H1 (cell line): ENCODE data around the gene KCNE4. TPM values are rescaled to one million over a fixed set of nuclear protein-coding genes. Genes with fewer than 3 reads are reported as not detected.
"Not testable (repeated sequence)": the region's sequence is repeated elsewhere in the genome, so short reads cannot be mapped to it uniquely, and the experiment has no call there.

ENCODE experiments used
- CTCF ChIA-PET: fragments of 300-600 bp; sonication (Branson Sonifier 250); formaldehyde crosslinking; loops from one replicate; lab custom pipeline; 2021; ENCODE audit not compliant: partially characterized antibody; lab: Charles Lee
- POLR2A ChIA-PET: fragments of 300-600 bp; sonication (Branson Sonifier 250); formaldehyde crosslinking; loops from one replicate; lab custom pipeline; 2021; ENCODE audit warnings: inconsistent platforms; ENCODE audit not compliant: partially characterized antibody; lab: Charles Lee
- DNase-seq, 2 experiments: peaks; one replicate each; pipeline versions ENCODE4 v3.0.0 to v3.0.0-alpha.2; 2010 to 2022; ENCODE audit warnings: low spot score in 2 of 2, low read depth in 1 of 2, mixed read lengths in 1 of 2
- FAIRE-seq: peaks from 2 replicates; lab custom pipeline; 2011; peaks lifted over from hg19 to GRCh38; lab: Jason Lieb, UNC
- H2AFZ ChIP-seq: 2 replicates; pipeline ENCODE4 v1.8.1; 2012; ENCODE audit warnings: low read length, inconsistent platforms
- H2AK5ac ChIP-seq: 2 replicates; pipeline ENCODE4 v1.6.1; 2013; ENCODE audit warnings: low read depth, low read length
- H2BK120ac ChIP-seq: replicated peaks from 2 replicates; pipeline ENCODE3; 2013; ENCODE audit warnings: low read depth, low read length, inconsistent platforms
- H2BK12ac ChIP-seq: 2 replicates; pipeline ENCODE4 v1.6.1; 2013; ENCODE audit warnings: low read depth, low read length
- H2BK15ac ChIP-seq: 2 replicates; pipeline ENCODE4 v1.6.1; 2013; ENCODE audit warnings: low read length
- H2BK20ac ChIP-seq: 2 replicates; pipeline ENCODE4 v1.6.1; 2013; ENCODE audit warnings: low read length
- H2BK5ac ChIP-seq: 2 replicates; pipeline ENCODE4 v1.6.1; 2013; ENCODE audit warnings: low read depth, low read length
- H3K14ac ChIP-seq: 2 replicates; pipeline ENCODE4 v1.6.1; 2013; ENCODE audit warnings: inconsistent platforms; ENCODE audit not compliant: insufficient read length
- H3K18ac ChIP-seq: 2 replicates; pipeline ENCODE4 v1.6.1; 2013; ENCODE audit warnings: low read length; ENCODE audit errors: extremely low read depth
- H3K23ac ChIP-seq: 2 replicates; pipeline ENCODE4 v1.6.1; 2013; ENCODE audit warnings: inconsistent platforms; ENCODE audit not compliant: insufficient read length
- H3K23me2 ChIP-seq: 2 replicates; pipeline ENCODE4 v1.6.1; 2013; ENCODE audit warnings: low read depth, low read length
- H3K27ac ChIP-seq: 2 replicates; pipeline ENCODE4 v1.6.1; 2011; ENCODE audit warnings: low read depth, low read length, inconsistent platforms
- H3K27me3 ChIP-seq, 4 experiments: replicated peaks in 1 of 4; 1 replicate in 1 of 4; 2 replicates in 3 of 4; pipeline versions ENCODE4 v1.6.1 to v1.8.1; 2011 to 2013; ENCODE audit warnings: low read length in 3 of 4, mild to moderate bottlenecking in 3 of 4, inconsistent platforms in 2 of 4, mixed read lengths in 2 of 4, moderate library complexity in 1 of 4; ENCODE audit not compliant: control insufficient read depth in 3 of 4, insufficient read depth in 3 of 4; ENCODE audit errors: extremely low read depth in 1 of 4
- H3K36me3 ChIP-seq, 4 experiments: 2 replicates each; pipeline versions ENCODE4 v1.6.1 to v1.8.1; 2011 to 2013; ENCODE audit warnings: mild to moderate bottlenecking in 4 of 4, low read length in 3 of 4, moderate library complexity in 2 of 4, control low read depth in 1 of 4, inconsistent platforms in 1 of 4; ENCODE audit not compliant: insufficient read depth in 4 of 4, control insufficient read depth in 2 of 4
- H3K4ac ChIP-seq: replicated peaks from 2 replicates; pipeline ENCODE3; 2013; ENCODE audit warnings: low read length, low read depth, mixed read lengths, inconsistent platforms; ENCODE audit not compliant: insufficient read length
- H3K4me1 ChIP-seq, 4 experiments: replicated peaks in 1 of 4; 1 replicate in 1 of 4; 2 replicates in 3 of 4; pipeline versions ENCODE4 v1.6.1 to v1.8.1; 2011 to 2013; ENCODE audit warnings: low read length in 3 of 4, inconsistent platforms in 2 of 4, mixed read lengths in 1 of 4; ENCODE audit not compliant: insufficient read depth in 4 of 4, control insufficient read depth in 3 of 4
- H3K4me2 ChIP-seq, 2 experiments: 2 replicates each; pipeline versions ENCODE4 v1.6.1 to v1.8.1; 2011 to 2013; ENCODE audit warnings: low read depth in 2 of 2, low read length in 2 of 2, control low read depth in 1 of 2, inconsistent platforms in 1 of 2, mild to moderate bottlenecking in 1 of 2; ENCODE audit not compliant: insufficient read depth in 1 of 2
- H3K4me3 ChIP-seq, 4 experiments: fragments of 200-600, 300-600 bp in 1 of 4; sonication (generic), shearing (Covaris generic), sonication (Bioruptor Twin) in 1 of 4; 2 replicates each; pipeline versions ENCODE4 v1.5.1 to v1.8.1; 2011 to 2016; ENCODE audit warnings: low read length in 4 of 4, low read depth in 3 of 4, control low read depth in 2 of 4, inconsistent platforms in 2 of 4, mild to moderate bottlenecking in 2 of 4, mixed read lengths in 1 of 4, moderate library complexity in 1 of 4; ENCODE audit not compliant: insufficient read depth in 2 of 4; ENCODE audit errors: extremely low read depth in 1 of 4
- H3K56ac ChIP-seq: replicated peaks from 2 replicates; pipeline ENCODE3; 2013; ENCODE audit warnings: low read depth, mild to moderate bottlenecking, mixed read lengths, low read length, inconsistent platforms; ENCODE audit not compliant: insufficient read length
- H3K79me1 ChIP-seq: 2 replicates; pipeline ENCODE4 v1.6.1; 2013; ENCODE audit warnings: low read depth, low read length, control low read depth
- H3K79me2 ChIP-seq, 2 experiments: 2 replicates each; pipeline versions ENCODE4 v1.6.1 to v1.8.1; 2012 to 2013; ENCODE audit warnings: low read length in 2 of 2, mild to moderate bottlenecking in 2 of 2, inconsistent platforms in 1 of 2; ENCODE audit not compliant: insufficient read depth in 2 of 2, control insufficient read depth in 1 of 2
- H3K9ac ChIP-seq, 4 experiments: replicated peaks in 1 of 4; 1 replicate in 1 of 4; 2 replicates in 3 of 4; pipeline versions ENCODE4 v1.6.1 to v1.8.1; 2011 to 2013; ENCODE audit warnings: low read depth in 3 of 4, low read length in 3 of 4, control low read depth in 2 of 4, mild to moderate bottlenecking in 2 of 4, moderate library complexity in 2 of 4, inconsistent platforms in 1 of 4; ENCODE audit errors: extremely low read depth in 1 of 4
- H3K9me3 ChIP-seq, 2 experiments: 2 replicates each; pipeline versions ENCODE4 v1.6.1 to v1.8.1; 2012 to 2013; ENCODE audit warnings: mild to moderate bottlenecking in 2 of 2, moderate library complexity in 2 of 2, control low read depth in 1 of 2, inconsistent platforms in 1 of 2, low read depth in 1 of 2, low read length in 1 of 2, mixed read lengths in 1 of 2; ENCODE audit not compliant: insufficient read depth in 2 of 2
- H4K20me1 ChIP-seq, 2 experiments: replicated peaks in 1 of 2; 2 replicates each; pipeline versions ENCODE3 to v1.8.1; 2011 to 2013; ENCODE audit warnings: inconsistent platforms in 2 of 2, low read length in 2 of 2, mild to moderate bottlenecking in 1 of 2; ENCODE audit not compliant: insufficient read depth in 2 of 2, control insufficient read depth in 1 of 2
- H4K5ac ChIP-seq: 2 replicates; pipeline ENCODE4 v1.6.1; 2013; ENCODE audit warnings: low read length, low read depth, mixed read lengths, inconsistent platforms; ENCODE audit not compliant: insufficient read length
- H4K8ac ChIP-seq: 2 replicates; pipeline ENCODE4 v1.8.0; 2013; ENCODE audit warnings: mild to moderate bottlenecking, moderate library complexity, low read length, inconsistent platforms; ENCODE audit not compliant: insufficient read depth; ENCODE audit errors: extremely low read depth
- H4K91ac ChIP-seq: replicated peaks from 2 replicates; pipeline ENCODE3; 2013; ENCODE audit warnings: low read length, mixed read lengths, inconsistent platforms; ENCODE audit not compliant: insufficient read length
- WGBS, 2 experiments: shearing (Covaris generic) in 1 of 2; methylation state at CpG; one replicate each; pipeline versions ENCODE4 v1.1.6 to v1.1.7; 2013 to 2015; ENCODE audit warnings: low lambda C conversion rate in 2 of 2, mixed read lengths in 2 of 2, inconsistent platforms in 1 of 2, low coverage in 1 of 2, missing lambda C conversion rate in 1 of 2; ENCODE audit not compliant: insufficient replicate concordance in 2 of 2, insufficient coverage in 1 of 2, insufficient read length in 1 of 2; ENCODE audit errors: extremely low coverage in 1 of 2, missing lambda C conversion rate in 1 of 2; 5-methylcytosine and 5-hydroxymethylcytosine counted together
- polyA plus RNA-seq, 7 experiments: library from polyadenylated mRNA; depleted of rRNA in 3 of 7; stranded (reverse) in 5 of 7; unstranded in 2 of 7; fragments of >200 nt in 5 of 7; fragments of 200-250 nt in 2 of 7; gene quantifications; 1 replicate in 5 of 7; 2 replicates in 1 of 7; 4 replicates in 1 of 7; pipeline versions ENCODE4 v1.2.1 to v1.2.3, GENCODE V29; 2011 to 2013; ENCODE audit warnings: missing spikeins in 2 of 7, mixed read lengths in 2 of 7
- total RNA-seq: library from RNA; stranded (reverse); fragmentation: NEBNext Ultra II Directional; extraction: Animal tissue kit (Norgen Biotek cat#: 25700); gene quantifications from 2 replicates; pipeline ENCODE4 v1.2.1, GENCODE V29; 2021

The KCNE4 gene
- total and polyA plus RNA-seq, 2 of the 8 experiments (the other 6 are each of a cell fraction or from before 2014, with no cell fraction given), result 0.08 to 0.09 TPM

DNA sequence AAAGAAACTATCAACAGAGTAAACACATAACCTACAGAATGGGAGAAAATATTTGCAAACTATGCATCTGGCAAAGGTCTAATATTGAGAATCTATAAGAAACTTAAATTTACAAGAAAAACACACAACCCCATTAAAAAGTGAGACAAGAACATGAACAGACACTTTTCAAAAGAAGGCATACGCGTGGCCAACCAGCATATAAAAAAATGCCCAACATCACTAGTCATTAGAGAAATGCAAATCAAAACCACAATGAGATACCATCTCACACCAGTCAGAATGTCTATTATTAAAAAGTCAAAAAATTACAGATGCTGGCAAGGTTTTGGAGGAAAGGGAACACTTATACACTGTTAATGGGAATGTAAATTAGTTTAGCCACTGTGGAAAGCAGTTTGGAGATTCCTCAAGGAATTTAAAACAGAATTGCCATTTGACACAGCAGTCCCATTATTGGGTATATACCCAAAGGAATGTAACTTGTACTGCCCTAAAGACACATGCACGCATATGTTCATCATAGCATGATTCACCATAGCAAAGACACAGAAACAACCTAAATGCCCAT is 28.9 kb downstream of the KCNE4 start:
- H3K27me3 ChIP-seq, H3K4ac ChIP-seq, H3K36me3 ChIP-seq, H3K9ac ChIP-seq, H3K9me3 ChIP-seq, H2AFZ ChIP-seq, H4K8ac ChIP-seq, DNase-seq, H2BK120ac ChIP-seq, H3K23ac ChIP-seq, H3K4me1 ChIP-seq, H2BK12ac ChIP-seq, H4K20me1 ChIP-seq, H2BK15ac ChIP-seq, H3K23me2 ChIP-seq, POLR2A ChIA-PET, H2AK5ac ChIP-seq, H3K18ac ChIP-seq, H3K79me2 ChIP-seq, H3K56ac ChIP-seq, H2BK5ac ChIP-seq, H3K27ac ChIP-seq, H3K4me2 ChIP-seq, H4K5ac ChIP-seq, H3K14ac ChIP-seq, H4K91ac ChIP-seq, H2BK20ac ChIP-seq, FAIRE-seq, H3K79me1 ChIP-seq, H3K4me3 ChIP-seq: not testable (repeated sequence)
- CTCF ChIA-PET, result interaction anchor here (1.1 kb wide), 1 partner anchor 11 kb away, joined by 3 read pairs; no protein-coding TSS in a partner anchor
- WGBS, 2 experiments, result 76% methylated on average over 3 of the region's 3 CpGs; no CpG with 5 or more reads in 1 of the 2 experiments
